A673 (cell line): ENCODE results near the gene COG6.

Source experiments
- CTCF ChIP-seq: fragments of 300-800, 200-600 bp; sonication (generic); conservative IDR thresholded peaks from 2 replicates; pipeline ENCODE4 v1.5.1; 2017; ENCODE audit warnings: low read depth, mild to moderate bottlenecking, antibody characterized with exemption, low read length, moderate library complexity, mixed read lengths
- EZH2 ChIP-seq: fragments of 200-600 bp; sonication (generic); IDR thresholded peaks from 2 replicates; pipeline ENCODE4 v1.6.1; 2017; ENCODE audit warnings: borderline replicate concordance, low read depth, mild to moderate bottlenecking, mixed read lengths, antibody characterized with exemption, low read length; ENCODE audit not compliant: poor library complexity, severe bottlenecking

- TF ChIP-seq CTCF (no peak), EZH2 (no peak)
These were observed 9.3 kb upstream of the COG6 start for GRCh38 chr13:39646122-39646521.
